K562 (cell line): Measurements from ENCODE around the gene CCDC148. TPM values are rescaled to one million over a fixed set of nuclear protein-coding genes. Genes with fewer than 3 reads are reported as not detected.

Source experiments
- BHLHE40 ChIP-seq: IDR thresholded peaks from 2 replicates; pipeline ENCODE4 v1.6.1; 2011; ENCODE audit warnings: low read length, improper control_type of control experiment
- CBFA2T3 ChIP-seq: fragments of 450-650 bp; IDR thresholded peaks from 2 replicates; pipeline ENCODE4 v1.6.1; 2017
- CBX5 ChIP-seq: IDR thresholded peaks from 2 replicates; pipeline ENCODE4 v1.6.1; 2014; ENCODE audit warnings: low read depth, borderline replicate concordance
- E2F3 ChIP-seq: fragments of 250-450 bp; sonication (Bioruptor Pico); IDR thresholded peaks from 2 replicates; pipeline ENCODE4 v1.4.0; 2020; ENCODE audit warnings: mild to moderate bottlenecking
- EP300 ChIP-seq: IDR thresholded peaks from 2 replicates; pipeline ENCODE4 v1.6.1; 2012; ENCODE audit warnings: low read length, improper control_type of control experiment
- EZH2 ChIP-seq: IDR thresholded peaks from 2 replicates; pipeline ENCODE4 v1.6.1; 2012; ENCODE audit warnings: low read depth, mild to moderate bottlenecking, inconsistent platforms, low read length, borderline replicate concordance
- FOSL1 ChIP-seq: fragments of 200-800 bp; sonication (Bioruptor generic); conservative IDR thresholded peaks from 2 replicates; pipeline ENCODE4 v1.6.1; 2016; ENCODE audit warnings: missing genetic modification characterization, missing compliant biosample characterization
- HNRNPH1 ChIP-seq: fragments of 200-400 bp; formaldehyde crosslinking; optimal IDR thresholded peaks from 2 replicates; pipeline ENCODE3; 2017; ENCODE audit warnings: low read depth, mild to moderate bottlenecking, low read length, moderate library complexity
- JUN ChIP-seq, 2 experiments: sonication (generic) in 1 of 2; formaldehyde crosslinking in 1 of 2; IDR thresholded peaks; 2 replicates each; pipeline versions ENCODE4 v1.6.1 to v1.8.0; 2012 to 2022; ENCODE audit warnings: borderline replicate concordance in 2 of 2, mild to moderate bottlenecking in 2 of 2, improper control_type of control experiment in 1 of 2, low read depth in 1 of 2, low read length in 1 of 2, missing genetic modification reagents in 1 of 2
- JUND ChIP-seq, 2 experiments: IDR thresholded peaks; 2 replicates in 1 of 2; 3 replicates in 1 of 2; pipeline ENCODE4 v1.6.1; 2011; ENCODE audit warnings: borderline replicate concordance in 2 of 2, low read depth in 2 of 2, low read length in 2 of 2, improper control_type of control experiment in 1 of 2, missing biosample characterization in 1 of 2, missing genetic modification characterization in 1 of 2, missing genetic modification reagents in 1 of 2
- NCOA4 ChIP-seq: fragments of 450-650 bp; IDR thresholded peaks from 2 replicates; pipeline ENCODE4 v1.6.1; 2018; ENCODE audit warnings: mild to moderate bottlenecking; ENCODE audit not compliant: partially characterized antibody
- NFE2L1 ChIP-seq: fragments of 450-650 bp; IDR thresholded peaks from 2 replicates; pipeline ENCODE4 v1.6.1; 2016; ENCODE audit warnings: missing genetic modification characterization, low read depth, mild to moderate bottlenecking, missing compliant biosample characterization, moderate library complexity, borderline replicate concordance
- NFIX ChIP-seq: fragments of 250-450 bp; sonication (Bioruptor Pico); IDR thresholded peaks from 2 replicates; pipeline ENCODE4 v1.4.0; 2020; ENCODE audit warnings: low read depth, mild to moderate bottlenecking, moderate library complexity
- POLR3A ChIP-seq: IDR thresholded peaks from 2 replicates; pipeline ENCODE4 v1.6.1; 2011; ENCODE audit warnings: borderline replicate concordance, mild to moderate bottlenecking, moderate library complexity; ENCODE audit not compliant: insufficient read length, insufficient read depth; ENCODE audit errors: extremely low read depth
- PRMT5 ChIP-seq: sonication (generic); formaldehyde crosslinking; IDR thresholded peaks from 2 replicates; pipeline ENCODE4 v1.5.0; 2020; ENCODE audit warnings: missing genetic modification reagents
- SMAD3 ChIP-seq: fragments of 450-650 bp; formaldehyde crosslinking; conservative IDR thresholded peaks from 2 replicates; pipeline ENCODE4 v1.4.0; 2020; ENCODE audit warnings: mild to moderate bottlenecking
- STAT6 ChIP-seq: sonication (generic); formaldehyde crosslinking; IDR thresholded peaks from 2 replicates; pipeline ENCODE4 v1.8.1; 2023; ENCODE audit warnings: mild to moderate bottlenecking, missing genetic modification reagents
- TEAD1 ChIP-seq, 2 experiments: fragments of 450-650 bp in 1 of 2; sonication (generic) in 1 of 2; formaldehyde crosslinking; IDR thresholded peaks; 2 replicates each; pipeline versions ENCODE4 v1.4.0 to v1.8.0; 2020 to 2022; ENCODE audit warnings: mild to moderate bottlenecking in 2 of 2, missing genetic modification reagents in 1 of 2
- TEAD4 ChIP-seq, 2 experiments: sonication (generic) in 1 of 2; formaldehyde crosslinking in 1 of 2; IDR thresholded peaks; 2 replicates each; pipeline versions ENCODE4 v1.6.1 to v1.8.0; 2012 to 2022; ENCODE audit warnings: borderline replicate concordance in 1 of 2, inconsistent platforms in 1 of 2, low read length in 1 of 2, mild to moderate bottlenecking in 1 of 2, missing genetic modification reagents in 1 of 2
- THAP12 ChIP-seq: fragments of 250-450 bp; sonication (Bioruptor Pico); IDR thresholded peaks from 2 replicates; pipeline ENCODE4 v1.9.0; 2021; ENCODE audit warnings: mild to moderate bottlenecking, inconsistent platforms
- ZNF384 ChIP-seq: IDR thresholded peaks from 2 replicates; pipeline ENCODE4 v1.6.1; 2012; ENCODE audit warnings: low read depth, low read length, improper control_type of control experiment
- ZSCAN29 ChIP-seq: fragments of 450-650 bp; IDR thresholded peaks from 2 replicates; pipeline ENCODE4 v1.6.1; 2017
- ZZZ3 ChIP-seq: fragments of 450-650 bp; IDR thresholded peaks from 2 replicates; pipeline ENCODE4 v1.6.1; 2016; ENCODE audit warnings: antibody characterized with exemption, mild to moderate bottlenecking, moderate library complexity
- polyA plus RNA-seq, 8 experiments: library from polyadenylated mRNA; depleted of rRNA in 4 of 8; stranded (reverse) in 5 of 8; unstranded in 3 of 8; fragments of >200 nt; fragmentation: Nextera tagmentation in 2 of 8; fragmentation: Illumina TruSeq in 1 of 8; extraction: Ambion mirVana in 2 of 8; extraction: Trizol in 1 of 8; gene quantifications; 2 replicates each; pipeline versions ENCODE4 v1.2.1 to v1.2.3, GENCODE V29; 2011 to 2014; ENCODE audit warnings: inconsistent platforms in 1 of 8, missing spikeins in 1 of 8
- total RNA-seq, 7 experiments: library from RNA; depleted of rRNA in 6 of 7; stranded (reverse); fragments of >200 nt in 6 of 7; fragmentation: Illumina TruSeq in 2 of 7; extraction: Trizol in 2 of 7; gene quantifications; 2 replicates each; pipeline versions ENCODE4 v1.2.1 to v1.2.3, GENCODE V29; 2011 to 2021; ENCODE audit warnings: low replicate concordance in 1 of 7

CCDC148 gene
- total and polyA plus RNA-seq, 9 of the 15 experiments (the other 6 are each of a cell fraction or from before 2014, with no cell fraction given): 0.10 to 1.4 (median 0.65) TPM

- no peak for TF ChIP-seq HNRNPH1
- TF ChIP-seq E2F3 (CRISPR knock-in tag): no peak
- no peak for TF ChIP-seq NFE2L1 (tag)
- TF ChIP-seq BHLHE40: no peak
- TF ChIP-seq ZSCAN29: no peak
- TF ChIP-seq JUN (IDR thresholded peaks at IDR 0.05; ENCODE audit: borderline replicate concordance, low read depth, low read length): peak; percentile 58; the same call in 1 of the 2 replicates
- TF ChIP-seq JUN (CRISPR knock-in tag; IDR thresholded peaks at IDR 0.05; ENCODE audit: borderline replicate concordance): no peak
- peak; percentile 40; the same call in 1 of the 2 replicates for TF ChIP-seq CBFA2T3
- TF ChIP-seq NFIX (CRISPR knock-in tag): no peak
- TF ChIP-seq NCOA4: no peak
- no peak for TF ChIP-seq ZNF384
- 0 out of 2 replicates have a peak, but pooled peaks have one; percentile 40 for TF ChIP-seq SMAD3
- TF ChIP-seq JUND (IDR thresholded peaks at IDR 0.05; ENCODE audit: borderline replicate concordance, low read depth, low read length): peak; percentile 89
- TF ChIP-seq JUND (tag; IDR thresholded peaks at IDR 0.05; ENCODE audit: borderline replicate concordance, low read depth, low read length): peak; percentile 90
- TF ChIP-seq EP300: no peak
- TF ChIP-seq ZZZ3: no peak
- TF ChIP-seq TEAD1 (CRISPR knock-in tag; IDR thresholded peaks at IDR 0.05): peak in 1 of 2 experiments; percentile 93; a peak in 2 of 4 replicates
- TF ChIP-seq POLR3A: no peak
- no peak for TF ChIP-seq CBX5
- TF ChIP-seq THAP12 (CRISPR knock-in tag): no peak
- peak; percentile 55; the same call in 1 of the 2 replicates for TF ChIP-seq FOSL1 (tag)
- TF ChIP-seq STAT6 (CRISPR knock-in tag): no peak
- peak; percentile 73 for TF ChIP-seq TEAD4 (IDR thresholded peaks at IDR 0.05; ENCODE audit: low read length)
- no peak for TF ChIP-seq TEAD4 (CRISPR knock-in tag; IDR thresholded peaks at IDR 0.05; ENCODE audit: borderline replicate concordance)
- no peak for TF ChIP-seq PRMT5 (CRISPR knock-in tag)
- no peak for TF ChIP-seq EZH2
Measured at GRCh38 chr2:158142568-158143332, 313.8 kb downstream of the CCDC148 start (continued).
